Vagina (tissue), 2 donors: Measurements from ENCODE around the gene PARD6G. TPM values are rescaled to one million over a fixed set of nuclear protein-coding genes. Genes with fewer than 3 reads are reported as not detected.

ENCODE experiments used
- DNase-seq, 2 donors: peaks; one replicate each; pipeline ENCODE4 v3.0.0-alpha.2; 2017; ENCODE audit errors: extremely low spot score in 2 of 2
- H3K27ac ChIP-seq: fragments of 200-600 bp; sonication (generic); one replicate; pipeline ENCODE4 v1.5.1; 2019
- H3K27me3 ChIP-seq: fragments of 200-600 bp; sonication (generic); one replicate; pipeline ENCODE4 v1.5.1; 2019
- H3K36me3 ChIP-seq, 2 donors: fragments of 200-600 bp; sonication (generic); one replicate each; pipeline ENCODE4 v1.5.1; 2017 to 2019
- H3K4me1 ChIP-seq: fragments of 200-600 bp; sonication (generic); one replicate; pipeline ENCODE4 v1.5.1; 2019
- H3K4me3 ChIP-seq, 2 donors: fragments of 200-600 bp; sonication (generic); 1 replicate in 1 of 2; 2 replicates in 1 of 2; pipeline ENCODE4 v1.5.1; 2016 to 2019
- H3K9me3 ChIP-seq: fragments of 200-600 bp; sonication (generic); one replicate; pipeline ENCODE4 v1.5.1; 2019
- POLR2A ChIP-seq, 2 donors: fragments of 450-650 bp; IDR thresholded peaks; one replicate each; pipeline ENCODE4 v1.6.1; 2017; ENCODE audit warnings: antibody characterized with exemption in 2 of 2, mild to moderate bottlenecking in 2 of 2, moderate library complexity in 2 of 2
- POLR2AphosphoS5 ChIP-seq, 2 donors: sonication (generic); formaldehyde crosslinking; IDR thresholded peaks; one replicate each; pipeline ENCODE4 v1.9.0; 2017; ENCODE audit warnings: antibody characterized with exemption in 2 of 2, mild to moderate bottlenecking in 2 of 2, low read depth in 1 of 2; ENCODE audit not compliant: insufficient read depth in 1 of 2
- intact Hi-C: fragments of 100-400 bp; cut with DNase I; formaldehyde crosslinking; loops from one replicate; pipeline ENCODE4 v1.15.1; 2023
- total RNA-seq: library from RNA; depleted of rRNA; stranded (reverse); fragments of >200 nt; gene quantifications from one replicate; pipeline ENCODE4 v1.2.3, GENCODE V29; 2016
- TF ChIP-seq, protein P1 (sequence below), 3 experiments: fragments of 450-650 bp in 2 of 3; fragments of 200-600 bp in 1 of 3; sonication (generic) in 1 of 3; IDR thresholded peaks; one replicate each; pipeline ENCODE4 v1.5.1; 2017 to 2019; ENCODE audit warnings: antibody characterized with exemption in 3 of 3, mild to moderate bottlenecking in 2 of 3, moderate library complexity in 2 of 3

PARD6G gene
- total RNA-seq, 1 donor from 2014 or later: 32.7 TPM

DNA sequence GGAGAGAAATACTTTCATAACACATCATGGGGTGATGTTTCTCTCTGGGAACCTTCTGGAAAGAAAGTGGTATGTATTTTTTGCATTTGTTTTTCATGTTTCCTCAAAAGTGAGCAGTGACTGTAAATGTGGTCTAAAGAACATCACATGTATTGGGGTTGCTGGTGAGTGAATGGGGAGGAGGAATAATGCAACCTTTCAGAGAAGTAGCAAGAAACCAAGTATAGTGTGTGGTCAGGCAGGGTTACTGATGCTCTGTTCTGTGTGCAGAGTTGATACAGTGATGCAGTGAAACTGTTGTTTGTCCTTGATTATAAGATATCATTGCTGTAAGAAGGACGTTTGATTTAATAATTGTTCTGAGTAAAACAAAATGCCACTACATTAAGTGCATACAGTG is 114.2 kb downstream of the PARD6G start:
- H3K9me3 ChIP-seq: no peaks in the 10 kb centered on the region
- no peak for DNase-seq
- no peaks in the 10 kb centered on the region for H3K27me3 ChIP-seq
- H3K27ac ChIP-seq: no peak overlapping the region
- TF ChIP-seq POLR2AphosphoS5 (IDR thresholded peaks at IDR 0.05; ENCODE audit: insufficient read depth in 1 of 2, low read depth in 1 of 2) (no peak), POLR2A (IDR thresholded peaks at IDR 0.05) (no peak)
- TF ChIP-seq, protein P1, sequence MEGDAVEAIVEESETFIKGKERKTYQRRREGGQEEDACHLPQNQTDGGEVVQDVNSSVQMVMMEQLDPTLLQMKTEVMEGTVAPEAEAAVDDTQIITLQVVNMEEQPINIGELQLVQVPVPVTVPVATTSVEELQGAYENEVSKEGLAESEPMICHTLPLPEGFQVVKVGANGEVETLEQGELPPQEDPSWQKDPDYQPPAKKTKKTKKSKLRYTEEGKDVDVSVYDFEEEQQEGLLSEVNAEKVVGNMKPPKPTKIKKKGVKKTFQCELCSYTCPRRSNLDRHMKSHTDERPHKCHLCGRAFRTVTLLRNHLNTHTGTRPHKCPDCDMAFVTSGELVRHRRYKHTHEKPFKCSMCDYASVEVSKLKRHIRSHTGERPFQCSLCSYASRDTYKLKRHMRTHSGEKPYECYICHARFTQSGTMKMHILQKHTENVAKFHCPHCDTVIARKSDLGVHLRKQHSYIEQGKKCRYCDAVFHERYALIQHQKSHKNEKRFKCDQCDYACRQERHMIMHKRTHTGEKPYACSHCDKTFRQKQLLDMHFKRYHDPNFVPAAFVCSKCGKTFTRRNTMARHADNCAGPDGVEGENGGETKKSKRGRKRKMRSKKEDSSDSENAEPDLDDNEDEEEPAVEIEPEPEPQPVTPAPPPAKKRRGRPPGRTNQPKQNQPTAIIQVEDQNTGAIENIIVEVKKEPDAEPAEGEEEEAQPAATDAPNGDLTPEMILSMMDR (IDR thresholded peaks at IDR 0.05): no peak
- no peak overlapping the region for H3K4me3 ChIP-seq
- H3K4me1 ChIP-seq: no peaks in the 10 kb centered on the region
- intact Hi-C loops: no loop called here
- peaks cover 0 to 25% of the 10 kb centered on the region in 2 donors for H3K36me3 ChIP-seq

DNA sequence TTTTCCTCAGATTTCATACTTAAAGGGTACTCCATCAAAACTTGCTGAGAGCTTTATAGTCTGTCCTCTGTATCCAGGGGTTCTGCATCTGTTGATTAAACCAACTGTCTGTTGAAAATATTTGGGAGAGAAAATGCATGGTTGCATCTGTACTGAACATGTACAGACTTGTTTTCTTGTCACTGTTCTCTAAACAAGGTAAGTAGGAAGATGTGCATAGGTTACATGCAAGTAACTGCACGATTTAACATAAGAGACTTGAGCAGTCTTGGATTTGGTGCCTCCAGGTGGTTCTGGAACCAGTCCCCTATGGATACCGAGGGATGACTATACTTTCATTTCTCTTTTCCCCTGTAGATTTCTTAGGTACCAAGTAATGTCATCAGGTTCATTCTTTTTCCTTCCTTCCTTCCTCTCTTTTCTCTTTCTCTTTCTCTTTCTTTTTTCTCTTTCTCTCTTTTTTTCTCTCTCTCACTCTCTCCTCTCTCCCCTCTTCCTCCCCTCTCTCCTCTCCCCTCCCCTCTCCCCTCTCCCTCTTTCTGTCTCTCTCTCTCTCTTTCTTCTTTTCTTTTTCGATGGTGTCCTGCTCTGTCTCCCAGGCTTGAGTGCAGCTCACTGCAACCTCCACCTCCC is 115.0 kb downstream of the PARD6G start:
- intact Hi-C loops: no loop called here
- TF ChIP-seq POLR2AphosphoS5 (IDR thresholded peaks at IDR 0.05; ENCODE audit: insufficient read depth in 1 of 2, low read depth in 1 of 2) (no peak), POLR2A (IDR thresholded peaks at IDR 0.05) (no peak)
- TF ChIP-seq, protein P1 (IDR thresholded peaks at IDR 0.05): no peak
- Histone ChIP-seq H3K36me3 (peaks cover 0 to 16% of the 10 kb centered on the region in 2 donors), H3K9me3 (no peaks in the 10 kb centered on the region), H3K4me1 (no peaks in the 10 kb centered on the region), H3K27ac (no peak overlapping the region), H3K27me3 (no peaks in the 10 kb centered on the region), H3K4me3 (no peak overlapping the region)
- DNase-seq: no peak

DNA sequence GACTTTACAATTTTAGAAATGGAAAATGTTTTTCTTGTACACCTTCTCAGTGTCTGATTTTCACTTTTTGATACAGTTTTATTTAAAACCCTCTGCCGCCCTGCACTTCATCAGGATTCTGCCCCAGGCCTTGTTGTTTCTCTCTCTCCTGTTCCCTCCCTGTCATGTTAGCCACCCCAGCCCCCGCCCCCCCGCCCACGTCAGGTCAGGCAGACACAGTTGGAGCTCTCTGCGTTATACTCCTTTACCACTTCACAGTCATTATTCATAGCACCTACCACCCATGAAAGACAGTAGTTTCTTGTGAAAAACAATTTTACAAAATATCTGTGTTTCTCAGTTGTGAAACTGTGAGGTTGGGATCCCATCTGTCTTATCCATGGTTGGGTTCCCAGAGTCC is 116.8 kb downstream of the PARD6G start:
- no peaks in the 10 kb centered on the region for H3K4me1 ChIP-seq
- intact Hi-C loops: no loop called here
- H3K9me3 ChIP-seq: no peaks in the 10 kb centered on the region
- DNase-seq: no peak
- H3K27ac ChIP-seq: no peak overlapping the region
- H3K27me3 ChIP-seq: no peaks in the 10 kb centered on the region
- no peak for TF ChIP-seq POLR2AphosphoS5 (IDR thresholded peaks at IDR 0.05; ENCODE audit: insufficient read depth in 1 of 2, low read depth in 1 of 2)
- no peaks in the 10 kb centered on the region for H3K36me3 ChIP-seq
- H3K4me3 ChIP-seq: no peak overlapping the region

DNA sequence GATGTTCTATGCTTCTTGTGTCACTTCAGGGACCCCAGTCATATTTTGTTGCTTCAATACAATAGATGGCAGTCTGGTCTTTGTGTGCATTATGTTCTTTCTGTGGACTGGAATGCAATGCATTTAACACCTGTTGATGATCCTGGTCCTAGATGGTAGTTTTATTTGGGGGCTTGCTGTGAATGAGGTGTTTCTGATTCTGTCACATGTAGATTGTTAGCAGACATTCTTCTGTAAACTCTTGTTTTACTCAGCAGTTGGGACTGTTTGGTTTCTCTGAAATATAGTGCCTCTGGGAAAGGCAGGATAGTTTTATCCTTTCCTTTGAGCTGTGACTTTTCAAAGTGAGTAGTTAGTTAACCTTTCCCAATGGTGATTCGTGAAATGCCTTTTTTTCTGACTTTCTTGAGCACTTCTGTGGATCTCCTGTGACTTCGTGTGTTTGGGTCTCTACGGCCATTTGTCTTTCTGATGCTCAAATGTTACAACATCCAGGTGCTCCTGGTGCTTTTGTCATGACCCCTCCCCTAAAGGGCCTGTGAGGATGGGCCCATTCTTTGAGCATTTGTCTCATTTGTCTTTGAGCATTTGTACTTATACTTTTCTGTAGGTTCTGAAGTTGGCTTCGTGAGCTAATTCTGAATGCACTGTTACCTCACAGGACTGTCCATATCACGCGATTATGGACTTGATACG is 117.5 kb downstream of the PARD6G start:
- TF ChIP-seq, protein P1 (IDR thresholded peaks at IDR 0.05): no peak
- TF ChIP-seq POLR2AphosphoS5 (IDR thresholded peaks at IDR 0.05; ENCODE audit: insufficient read depth in 1 of 2, low read depth in 1 of 2) (no peak), POLR2A (IDR thresholded peaks at IDR 0.05) (no peak)
- Histone ChIP-seq H3K27ac (no peak overlapping the region), H3K4me1 (no peaks in the 10 kb centered on the region), H3K27me3 (no peaks in the 10 kb centered on the region), H3K9me3 (no peaks in the 10 kb centered on the region), H3K36me3 (no peaks in the 10 kb centered on the region), H3K4me3 (no peak overlapping the region)
- intact Hi-C loops: no loop called here
- DNase-seq: no peak

DNA sequence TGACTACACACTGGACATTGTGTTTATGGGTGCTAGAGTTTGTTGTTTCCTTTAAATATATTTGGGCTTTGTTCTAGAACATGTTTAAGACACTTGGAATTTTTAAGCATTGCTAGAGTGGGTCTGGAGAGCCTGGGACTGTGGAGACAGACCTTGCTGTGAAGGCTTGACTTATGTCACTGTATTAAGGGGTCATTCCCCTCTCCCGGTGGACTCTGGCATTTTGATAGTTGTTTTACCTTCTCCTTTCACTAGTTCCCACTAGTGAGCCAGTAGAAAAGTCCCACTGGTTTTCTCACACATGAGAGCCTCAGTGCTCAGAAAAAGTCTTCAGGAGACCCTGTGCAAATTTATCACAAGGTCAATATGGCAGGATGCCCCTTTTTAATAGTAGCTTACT is 119.7 kb downstream of the PARD6G start:
- H3K9me3 ChIP-seq: no peaks in the 10 kb centered on the region
- no peak overlapping the region for H3K27ac ChIP-seq
- intact Hi-C loops: no loop called here
- no peaks in the 10 kb centered on the region for H3K4me1 ChIP-seq
- H3K36me3 ChIP-seq: no peaks in the 10 kb centered on the region
- DNase-seq: no peak
- no peaks in the 10 kb centered on the region for H3K27me3 ChIP-seq
- no peak overlapping the region for H3K4me3 ChIP-seq
- TF ChIP-seq, protein P1 (IDR thresholded peaks at IDR 0.05): no peak
- TF ChIP-seq POLR2A (IDR thresholded peaks at IDR 0.05) (no peak), POLR2AphosphoS5 (IDR thresholded peaks at IDR 0.05; ENCODE audit: insufficient read depth in 1 of 2, low read depth in 1 of 2) (no peak)
